PC-9 (cell line): ENCODE data around the gene EED. TPM values are rescaled to one million over a fixed set of nuclear protein-coding genes. Genes with fewer than 3 reads are reported as not detected.
"Not testable (repeated sequence)": the region's sequence is repeated elsewhere in the genome, so short reads cannot be mapped to it uniquely, and the experiment has no call there.

Experiments
- BruUV-seq: library from RNA; stranded (reverse); fragments of 400-500 nt; replicated peaks from 2 replicates; lab custom pipeline; 2021; lab: Mats Ljungman, UMichigan
- CTCF ChIA-PET: fragments of 300-600 bp; sonication (Branson Sonifier 250); formaldehyde crosslinking; loops from one replicate; lab custom pipeline; 2022; ENCODE audit warnings: antibody characterized with exemption; lab: Charles Lee
- POLR2A ChIA-PET: fragments of 300-600 bp; sonication (Branson Sonifier 250); formaldehyde crosslinking; loops from one replicate; lab custom pipeline; 2022; ENCODE audit warnings: antibody characterized with exemption; ENCODE audit not compliant: unreplicated experiment; lab: Charles Lee
- DNase-seq, 2 experiments: peaks; one replicate each; pipeline versions ENCODE4 v3.0.0 to v3.0.0-alpha.2; 2015 to 2022; ENCODE audit warnings: mixed read lengths in 1 of 2
- H2AFZ ChIP-seq: fragments of 200-600 bp; sonication (generic); 2 replicates; pipeline ENCODE4 v1.8.1; 2017; ENCODE audit warnings: antibody characterized with exemption
- H3F3A ChIP-seq: fragments of 200-600 bp; sonication (generic); 2 replicates; pipeline ENCODE4 v1.8.1; 2017; ENCODE audit warnings: antibody characterized with exemption, mild to moderate bottlenecking, low read depth; ENCODE audit not compliant: insufficient read depth
- H3K27ac ChIP-seq: fragments of 200-600 bp; sonication (generic); 2 replicates; pipeline ENCODE4 v1.6.1; 2016; ENCODE audit warnings: mixed run types
- H3K27me3 ChIP-seq: fragments of 200-600 bp; sonication (generic); 2 replicates; pipeline ENCODE4 v1.6.1; 2016; ENCODE audit warnings: low read depth, mixed run types; ENCODE audit not compliant: insufficient read depth
- H3K36me3 ChIP-seq: fragments of 200-600 bp; sonication (generic); 2 replicates; pipeline ENCODE4 v1.6.1; 2016; ENCODE audit warnings: low read depth, mixed run types
- H3K4me1 ChIP-seq: fragments of 200-600 bp; sonication (generic); replicated peaks from 2 replicates; pipeline ENCODE4 v1.6.1; 2016; ENCODE audit warnings: mixed run types; ENCODE audit not compliant: insufficient read depth
- H3K4me2 ChIP-seq: fragments of 200-600 bp; sonication (generic); 2 replicates; pipeline ENCODE4 v1.6.1; 2017; ENCODE audit warnings: mixed run types
- H3K4me3 ChIP-seq: fragments of 200-600 bp; sonication (generic); 2 replicates; pipeline ENCODE4 v1.6.1; 2016; ENCODE audit warnings: mixed run types
- H3K79me2 ChIP-seq: fragments of 200-600 bp; sonication (generic); 2 replicates; pipeline ENCODE4 v1.6.1; 2017; ENCODE audit warnings: low read depth, mixed run types
- H3K9me2 ChIP-seq: fragments of 200-600 bp; sonication (generic); 2 replicates; pipeline ENCODE4 v1.8.1; 2017; ENCODE audit warnings: mild to moderate bottlenecking; ENCODE audit not compliant: insufficient read depth
- H3K9me3 ChIP-seq: fragments of 200-600 bp; sonication (generic); 2 replicates; pipeline ENCODE4 v1.8.1; 2016; ENCODE audit warnings: low read depth; ENCODE audit not compliant: insufficient read depth
- H4K20me1 ChIP-seq: fragments of 200-600 bp; sonication (generic); 2 replicates; pipeline ENCODE4 v1.8.1; 2017; ENCODE audit not compliant: insufficient read depth
- EZH2 ChIP-seq: fragments of 200-600 bp; sonication (generic); IDR thresholded peaks from 2 replicates; pipeline ENCODE4 v1.8.0; 2017; ENCODE audit warnings: antibody characterized with exemption, low read depth
- intact Hi-C: fragments of 100-400 bp; cut with micrococcal nuclease; formaldehyde crosslinking; loops from one replicate; pipeline ENCODE4 v1.10.0; 2022; ENCODE audit not compliant: unreplicated experiment
- total RNA-seq: library from RNA; stranded (reverse); gene quantifications from 2 replicates; pipeline ENCODE4 v1.2.3, GENCODE V29; 2021
- TF ChIP-seq, protein P1 (sequence below): fragments of 200-600 bp; sonication (generic); conservative IDR thresholded peaks from 2 replicates; pipeline ENCODE4 v1.6.1; 2017; ENCODE audit warnings: mixed run types, antibody characterized with exemption, mild to moderate bottlenecking, moderate library complexity

The EED gene
- total RNA-seq, 1 experiment from 2014 or later = 37.4 TPM

DNA sequence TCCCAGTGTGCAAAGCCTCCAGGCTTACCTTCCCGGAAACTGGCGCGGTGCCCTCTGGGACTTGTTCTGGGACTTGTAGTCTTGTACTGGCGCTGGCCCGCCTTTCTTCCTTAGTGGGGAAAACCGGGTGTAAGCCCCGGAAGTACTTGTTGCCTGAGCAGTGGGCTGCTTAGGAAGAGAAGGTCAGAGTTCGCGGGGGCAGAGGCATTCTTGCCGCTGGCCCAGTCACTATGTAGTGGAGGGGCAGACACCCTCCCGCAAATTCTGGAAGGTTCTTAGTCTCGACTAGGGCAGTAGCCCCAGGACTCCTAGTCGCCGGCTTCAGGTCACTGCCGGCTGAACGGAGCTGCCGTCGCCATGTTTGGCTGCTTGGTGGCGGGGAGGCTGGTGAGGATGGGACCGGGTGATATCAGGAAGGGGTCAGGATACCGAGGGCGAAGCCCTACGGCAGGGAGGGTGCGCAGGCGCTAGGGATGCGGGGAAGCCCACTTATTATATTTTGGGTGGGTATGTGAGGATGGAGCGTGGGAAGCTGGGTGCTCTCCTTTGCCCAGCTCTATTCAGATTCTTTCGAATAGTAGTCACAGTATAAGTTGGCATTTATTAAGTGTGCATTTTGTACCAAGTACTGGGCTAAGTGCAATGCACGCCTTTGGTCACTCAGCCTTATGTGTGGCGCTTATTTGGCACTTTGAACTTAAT, 57.7 kb downstream of the EED start, which contains the start of gene HIKESHI:
HIKESHI (plus strand) TSS at position 149 of the 702 bp plus-strand sequence; CDS start at position 358, 209 bp downstream.
- Histone ChIP-seq H3K9me3 (no peaks in the 10 kb centered on the region), H3K27me3 (no peaks in the 10 kb centered on the region), H3K4me3 (peak within 1 kb of the TSS; percentile 78), H3K36me3 (no peaks in the 10 kb centered on the region), H2AFZ (peak within 1 kb of the TSS; percentile 86), H3F3A (peaks cover 5% of the 10 kb centered on the region; the same call in 1 of the 2 replicates), H3K9me2 (no peaks in the 10 kb centered on the region), H3K4me1 (peaks cover 13% of the 10 kb centered on the region), H3K79me2 (peaks cover 30% of the 10 kb centered on the region), H4K20me1 (no peaks in the 10 kb centered on the region), H3K27ac (peak within 1 kb of the TSS; percentile 55), H3K4me2 (peak within 1 kb of the TSS; percentile 85)
- intact Hi-C loops = loop anchor here (2.0 to 5.0 kb wide), 2 partner anchors 57 to 615 kb away; partner anchors contain the start of gene EED
- ChIA-PET CTCF (no interaction called here), POLR2A (interaction anchor here (0.6 kb wide), 2 partner anchors 39 to 645 kb away, joined by 3 read pairs; no protein-coding TSS in a partner anchor)
- BruUV-seq = no TSS peak
- DNase-seq = peak; percentile 94 to 96
- TF ChIP-seq, protein P1, sequence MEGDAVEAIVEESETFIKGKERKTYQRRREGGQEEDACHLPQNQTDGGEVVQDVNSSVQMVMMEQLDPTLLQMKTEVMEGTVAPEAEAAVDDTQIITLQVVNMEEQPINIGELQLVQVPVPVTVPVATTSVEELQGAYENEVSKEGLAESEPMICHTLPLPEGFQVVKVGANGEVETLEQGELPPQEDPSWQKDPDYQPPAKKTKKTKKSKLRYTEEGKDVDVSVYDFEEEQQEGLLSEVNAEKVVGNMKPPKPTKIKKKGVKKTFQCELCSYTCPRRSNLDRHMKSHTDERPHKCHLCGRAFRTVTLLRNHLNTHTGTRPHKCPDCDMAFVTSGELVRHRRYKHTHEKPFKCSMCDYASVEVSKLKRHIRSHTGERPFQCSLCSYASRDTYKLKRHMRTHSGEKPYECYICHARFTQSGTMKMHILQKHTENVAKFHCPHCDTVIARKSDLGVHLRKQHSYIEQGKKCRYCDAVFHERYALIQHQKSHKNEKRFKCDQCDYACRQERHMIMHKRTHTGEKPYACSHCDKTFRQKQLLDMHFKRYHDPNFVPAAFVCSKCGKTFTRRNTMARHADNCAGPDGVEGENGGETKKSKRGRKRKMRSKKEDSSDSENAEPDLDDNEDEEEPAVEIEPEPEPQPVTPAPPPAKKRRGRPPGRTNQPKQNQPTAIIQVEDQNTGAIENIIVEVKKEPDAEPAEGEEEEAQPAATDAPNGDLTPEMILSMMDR = no peak
- no peak for TF ChIP-seq EZH2

- peak overlapping the region; percentile 78 for H3K4me3 ChIP-seq
- H3K79me2 ChIP-seq = peaks cover 30% of the 10 kb centered on the region
- H4K20me1 ChIP-seq = no peaks in the 10 kb centered on the region
- no peaks in the 10 kb centered on the region for H3K9me2 ChIP-seq
- no peak for TF ChIP-seq EZH2
- TF ChIP-seq, protein P1 = no peak
- intact Hi-C loops = loop anchor here (2.0 to 5.0 kb wide), 2 partner anchors 58 to 614 kb away; partner anchors contain the start of gene EED
- peaks cover 5% of the 10 kb centered on the region; the same call in 1 of the 2 replicates for H3F3A ChIP-seq
- no peak overlapping the region for H3K27ac ChIP-seq
- H3K36me3 ChIP-seq = no peaks in the 10 kb centered on the region
- no peaks in the 10 kb centered on the region for H3K9me3 ChIP-seq
- no TSS peak for BruUV-seq
- H2AFZ ChIP-seq = no peak overlapping the region
- ChIA-PET CTCF (interaction anchor here (0.6 kb wide), 1 partner anchor 272 kb away, joined by 3 read pairs; no protein-coding TSS in a partner anchor), POLR2A (no interaction called here)
- no peak for DNase-seq
- H3K4me1 ChIP-seq = peaks cover 13% of the 10 kb centered on the region
- peak overlapping the region; percentile 85 for H3K4me2 ChIP-seq
- H3K27me3 ChIP-seq = no peaks in the 10 kb centered on the region
These were observed 58.7 kb downstream of the EED start for GRCh38 chr11:86303257-86303656.

DNA sequence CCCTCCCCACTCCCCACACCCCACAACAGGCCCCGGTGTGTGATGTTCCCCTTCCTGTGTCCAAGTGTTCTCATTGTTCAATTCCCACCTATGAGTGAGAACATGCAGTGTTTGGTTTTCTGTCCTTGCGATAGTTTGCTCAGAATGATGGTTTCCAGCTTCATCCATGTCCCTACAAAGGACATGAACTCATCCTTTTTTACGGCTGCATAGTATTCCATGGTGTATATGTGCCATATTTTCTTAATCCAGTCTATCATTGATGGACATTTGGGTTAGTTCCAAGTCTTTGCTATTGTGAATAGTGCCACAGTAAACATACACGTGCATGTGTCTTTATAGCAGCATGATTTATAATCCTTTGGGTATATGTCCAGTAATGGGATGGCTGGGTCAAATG, 64.2 kb downstream of the EED start:
- CTCF ChIA-PET, H3K4me3 ChIP-seq, H3K27ac ChIP-seq, POLR2A ChIA-PET, H2AFZ ChIP-seq, H3K9me3 ChIP-seq, intact Hi-C loops, H3F3A ChIP-seq, BruUV-seq, H4K20me1 ChIP-seq, H3K4me1 ChIP-seq, H3K27me3 ChIP-seq, DNase-seq, H3K36me3 ChIP-seq, H3K4me2 ChIP-seq, H3K9me2 ChIP-seq: not testable (repeated sequence)
- H3K79me2 ChIP-seq = peaks cover 21% of the 10 kb centered on the region
